ENCODE results near the gene SENP1.

The SENP1 gene

GRCh38 chr12:48075832-48076231 is 30.0 kb downstream of the SENP1 start:
- Mint-ChIP-seq H3K4me1 (no peaks in the 10 kb centered on the region), H3K27me3 (ENCODE audit: low read depth) (no peaks in the 10 kb centered on the region)

GRCh38 chr12:48074266-48074665 is 31.6 kb downstream of the SENP1 start:
- H3K9me3 Mint-ChIP-seq, result peaks cover 4% of the 10 kb centered on the region
- H3K27ac Mint-ChIP-seq, result no peak overlapping the region
- TF ChIP-seq CTCF (IDR thresholded peaks at IDR 0.05; ENCODE audit: unreplicated experiment in 3 of 3), result no peak
- H3K4me3 Mint-ChIP-seq, result no peak overlapping the region
- no peaks in the 10 kb centered on the region for H3K27me3 Mint-ChIP-seq (ENCODE audit: low read depth)
- no peaks in the 10 kb centered on the region for H3K4me1 Mint-ChIP-seq
- peaks cover 61% of the 10 kb centered on the region for H3K36me3 Mint-ChIP-seq (ENCODE audit: low read depth)

More at GRCh38 chr12:48075832-48076231, 30.0 kb downstream of the SENP1 start:
- Mint-ChIP-seq H3K27ac (no peak overlapping the region), H3K9me3 (peaks cover 4% of the 10 kb centered on the region), H3K36me3 (ENCODE audit: low read depth) (peaks cover 56% of the 10 kb centered on the region), H3K4me3 (no peak overlapping the region)
- no peak for TF ChIP-seq CTCF (IDR thresholded peaks at IDR 0.05; ENCODE audit: unreplicated experiment in 3 of 3)

- no peak overlapping the region for H3K27ac Mint-ChIP-seq
- H3K9me3 Mint-ChIP-seq, result no peaks in the 10 kb centered on the region
- no peak overlapping the region for H3K4me3 Mint-ChIP-seq
- H3K27me3 Mint-ChIP-seq (ENCODE audit: low read depth), result no peaks in the 10 kb centered on the region
- H3K36me3 Mint-ChIP-seq (ENCODE audit: low read depth), result peaks cover 57% of the 10 kb centered on the region
- TF ChIP-seq CTCF (IDR thresholded peaks at IDR 0.05; ENCODE audit: unreplicated experiment in 3 of 3), result no peak
- no peaks in the 10 kb centered on the region for H3K4me1 Mint-ChIP-seq
Measured at GRCh38 chr12:48072266-48072665, 33.6 kb downstream of the SENP1 start.

GRCh38 chr12:48071808-48072207 is 34.1 kb downstream of the SENP1 start:
- H3K4me3 Mint-ChIP-seq, result no peak overlapping the region
- H3K9me3 Mint-ChIP-seq, result no peaks in the 10 kb centered on the region
- no peaks in the 10 kb centered on the region for H3K4me1 Mint-ChIP-seq
- peaks cover 57% of the 10 kb centered on the region for H3K36me3 Mint-ChIP-seq (ENCODE audit: low read depth)
- no peak for TF ChIP-seq CTCF (IDR thresholded peaks at IDR 0.05; ENCODE audit: unreplicated experiment in 3 of 3)
- H3K27ac Mint-ChIP-seq, result no peak overlapping the region
- no peaks in the 10 kb centered on the region for H3K27me3 Mint-ChIP-seq (ENCODE audit: low read depth)

- no peak overlapping the region for H3K27ac Mint-ChIP-seq
- H3K27me3 Mint-ChIP-seq (ENCODE audit: low read depth), result no peaks in the 10 kb centered on the region
- TF ChIP-seq CTCF (IDR thresholded peaks at IDR 0.05; ENCODE audit: unreplicated experiment in 3 of 3), result no peak
- no peak overlapping the region for H3K4me3 Mint-ChIP-seq
- peaks cover 58% of the 10 kb centered on the region for H3K36me3 Mint-ChIP-seq (ENCODE audit: low read depth)
- H3K9me3 Mint-ChIP-seq, result no peaks in the 10 kb centered on the region
- H3K4me1 Mint-ChIP-seq, result no peaks in the 10 kb centered on the region
Measured at GRCh38 chr12:48070731-48071130, 35.1 kb downstream of the SENP1 start.

- no peaks in the 10 kb centered on the region for H3K9me3 Mint-ChIP-seq
Measured at GRCh38 chr12:48070033-48070432, 35.8 kb downstream of the SENP1 start.

More at GRCh38 chr12:48070033-48070432, 35.8 kb downstream of the SENP1 start:
- Mint-ChIP-seq H3K4me3 (no peak overlapping the region), H3K36me3 (ENCODE audit: low read depth) (peaks cover 61% of the 10 kb centered on the region), H3K4me1 (no peaks in the 10 kb centered on the region), H3K27me3 (ENCODE audit: low read depth) (no peaks in the 10 kb centered on the region), H3K27ac (no peak overlapping the region)
- no peak for TF ChIP-seq CTCF (IDR thresholded peaks at IDR 0.05; ENCODE audit: unreplicated experiment in 3 of 3)
